ENCODE measurements around the gene APBB2.

The APBB2 gene

DNA sequence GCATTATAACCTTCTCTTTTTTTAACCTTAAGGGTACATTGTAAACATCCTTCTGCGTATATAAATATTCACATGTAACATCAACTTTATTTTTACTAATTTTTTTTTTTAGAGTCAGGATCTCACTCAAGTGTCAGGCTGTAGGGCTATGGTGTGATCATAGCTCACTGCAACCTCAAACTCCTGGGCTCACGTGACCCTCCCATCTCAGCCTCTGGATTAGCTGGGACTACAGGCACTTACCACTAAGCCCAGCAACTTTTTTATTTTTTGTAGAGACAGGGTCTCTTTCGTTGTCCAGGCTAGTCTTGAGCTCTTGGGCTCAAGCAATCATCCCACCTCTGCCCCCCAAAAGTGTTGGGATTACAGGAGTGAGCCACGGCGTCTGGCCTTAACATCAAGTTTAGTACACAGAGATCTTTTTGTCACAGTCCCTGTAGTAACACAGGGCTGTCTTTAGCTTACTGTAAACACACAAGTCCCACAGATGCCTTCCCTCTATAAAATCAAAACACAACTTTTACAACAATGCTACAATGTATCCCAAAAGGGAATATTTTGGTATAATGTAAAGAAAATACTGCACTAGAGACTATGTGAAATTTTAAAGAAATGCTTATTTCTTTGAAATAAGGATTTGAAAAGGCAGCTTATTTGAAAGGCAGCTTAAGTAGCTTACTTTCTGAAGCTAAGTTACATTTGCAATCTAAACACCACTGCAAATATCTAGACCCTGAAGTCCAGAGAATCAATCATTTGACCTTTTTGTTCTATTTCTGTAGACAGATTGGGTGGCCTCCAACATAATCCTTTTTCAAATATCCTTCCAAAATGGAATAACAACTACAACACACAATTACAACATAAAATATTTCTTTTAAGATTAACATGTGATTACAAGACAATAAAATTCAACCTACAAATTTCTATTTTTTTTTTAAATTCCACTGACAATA lies 116.0 kb downstream of the APBB2 start:
- no peak for DNase-seq

DNA sequence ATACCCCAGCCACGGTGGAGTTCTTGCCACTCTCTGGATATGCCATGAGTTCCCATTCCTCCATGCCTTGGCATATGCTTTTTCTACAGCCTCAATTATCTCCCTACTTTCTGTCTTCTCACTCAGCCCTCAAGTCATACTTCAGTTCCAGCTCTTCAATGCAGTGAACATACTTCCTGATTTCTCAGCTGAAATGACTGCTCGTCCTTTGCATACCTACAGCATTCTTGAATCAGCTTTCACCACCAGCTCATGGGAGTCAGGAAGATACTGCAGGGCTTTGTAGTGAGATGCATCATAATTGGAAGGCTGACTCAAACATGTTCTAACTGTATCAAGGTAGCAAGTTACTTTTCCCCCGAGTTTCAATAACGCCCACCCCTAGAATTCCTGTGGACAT lies 118.4 kb downstream of the APBB2 start:
- DNase-seq, result no peak

GRCh38 chr4:41095192-41095872 lies 119.0 kb downstream of the APBB2 start:
- DNase-seq, result no peak

- no peak for DNase-seq
These were observed 122.2 kb downstream of the APBB2 start for GRCh38 chr4:41092128-41092527.

DNA sequence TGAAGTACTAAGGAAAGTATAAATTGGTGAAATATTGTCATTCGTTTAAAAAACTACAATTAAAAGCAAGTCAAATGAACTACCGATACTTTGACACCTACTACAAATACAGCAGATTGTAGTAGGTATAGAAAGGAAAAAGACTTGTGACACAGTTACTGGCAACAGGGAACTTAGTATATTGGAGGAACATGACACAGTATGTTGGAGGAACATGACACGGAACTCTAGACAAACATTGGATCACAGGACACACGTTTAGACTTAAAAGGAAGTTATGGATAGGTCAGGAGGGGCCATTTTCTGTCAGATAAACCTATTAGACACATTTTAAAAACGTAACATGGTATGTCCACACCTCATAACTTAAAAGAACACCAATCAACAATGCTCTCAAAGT lies 132.5 kb downstream of the APBB2 start:
- DNase-seq, result no peak

- no peak for DNase-seq
These were observed 133.4 kb downstream of the APBB2 start for GRCh38 chr4:41080976-41081375.

GRCh38 chr4:41079881-41080560 lies 134.3 kb downstream of the APBB2 start:
- no peak for DNase-seq

DNA sequence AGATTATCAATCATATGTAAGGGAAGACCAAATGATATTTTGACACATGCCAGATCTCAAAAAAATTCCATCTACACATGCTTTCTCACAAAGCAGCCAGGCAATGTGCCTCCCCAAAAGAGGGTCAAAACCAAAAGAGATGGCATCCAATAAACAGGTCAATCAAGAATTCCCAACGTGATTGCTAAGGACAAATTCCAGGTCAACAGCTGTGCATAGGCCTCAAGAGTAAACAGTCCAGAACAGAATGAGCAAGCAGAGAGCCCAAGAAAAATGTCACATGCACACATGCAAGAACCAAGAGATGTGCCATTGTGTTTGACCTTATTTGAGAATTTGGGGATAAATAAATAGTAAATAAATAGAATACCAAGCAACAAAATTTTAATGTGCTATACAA lies 136.7 kb downstream of the APBB2 start:
- no peak for DNase-seq

DNA sequence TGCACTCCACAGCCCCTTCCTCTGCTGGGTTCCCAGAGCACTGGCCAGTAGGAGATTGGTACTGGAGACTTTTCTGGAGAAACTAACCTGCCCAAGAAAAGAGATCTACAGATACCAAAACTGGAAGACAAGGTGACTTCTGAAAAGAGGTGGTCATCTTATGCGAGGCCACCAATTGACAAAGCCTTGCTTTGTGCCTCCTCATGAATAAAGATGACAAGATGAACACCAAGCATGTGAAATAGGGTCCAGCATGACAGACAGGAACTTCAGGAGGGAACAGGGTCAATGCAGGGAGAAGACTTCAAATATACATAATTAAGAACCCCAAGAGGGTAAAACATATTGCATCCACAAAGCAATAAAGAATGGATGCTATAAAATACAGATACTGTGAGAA lies 137.9 kb downstream of the APBB2 start:
- DNase-seq, result no peak

DNA sequence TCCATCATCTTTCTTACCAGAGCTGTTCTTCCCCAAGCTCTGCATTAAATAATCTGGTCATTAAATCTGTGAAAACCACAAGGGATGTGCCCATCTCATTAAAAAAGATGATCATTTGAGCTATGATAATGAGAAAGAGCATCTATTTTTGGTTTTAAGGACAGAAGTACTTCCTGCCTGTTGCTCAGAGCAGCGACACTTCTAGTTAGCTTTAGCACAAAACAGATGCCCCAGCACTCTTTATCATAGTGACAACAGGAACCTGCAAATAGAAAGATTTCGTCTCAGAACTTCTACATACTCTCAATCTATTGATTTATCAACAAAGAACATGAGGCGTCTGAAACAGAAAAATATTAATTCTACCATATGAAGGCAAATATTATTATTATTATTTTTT lies 140.1 kb downstream of the APBB2 start:
- DNase-seq, result no peak

DNA sequence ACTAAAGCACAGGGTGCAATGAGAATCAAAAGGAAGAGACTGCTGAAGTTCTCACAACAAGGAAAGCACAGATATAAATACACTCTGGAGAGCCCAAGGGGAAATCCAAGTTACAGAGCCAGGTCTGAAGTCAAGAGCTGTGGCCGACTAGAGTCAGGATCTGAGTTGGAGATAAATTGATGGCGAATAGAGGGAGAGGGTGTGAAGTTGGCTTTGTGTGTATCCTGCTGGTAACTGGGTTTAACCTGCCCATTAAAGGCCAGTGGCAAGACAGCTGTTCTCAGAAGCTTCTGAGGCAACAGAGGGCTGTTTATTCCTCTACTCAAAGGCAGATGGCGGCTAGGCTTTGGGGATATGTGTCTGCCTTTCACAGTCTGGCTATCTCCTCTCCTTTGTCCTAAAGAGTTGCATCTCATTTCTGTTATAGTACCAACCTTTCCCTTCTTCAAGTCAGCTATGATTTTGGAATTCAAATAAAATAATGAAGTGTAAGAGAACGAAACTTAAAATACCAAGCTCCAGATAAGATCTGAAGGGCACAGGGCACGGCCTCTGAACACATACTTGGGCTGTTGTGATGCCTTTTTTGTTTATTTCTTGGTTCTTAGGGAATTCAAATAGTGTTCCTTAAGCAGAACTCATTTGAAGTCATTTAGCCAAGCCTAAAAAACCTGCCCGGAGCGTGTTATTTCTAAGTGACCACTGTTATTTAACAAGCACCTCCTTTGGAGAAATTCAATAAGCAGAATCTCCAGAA lies 142.1 kb downstream of the APBB2 start:
- DNase-seq, result no peak

DNA sequence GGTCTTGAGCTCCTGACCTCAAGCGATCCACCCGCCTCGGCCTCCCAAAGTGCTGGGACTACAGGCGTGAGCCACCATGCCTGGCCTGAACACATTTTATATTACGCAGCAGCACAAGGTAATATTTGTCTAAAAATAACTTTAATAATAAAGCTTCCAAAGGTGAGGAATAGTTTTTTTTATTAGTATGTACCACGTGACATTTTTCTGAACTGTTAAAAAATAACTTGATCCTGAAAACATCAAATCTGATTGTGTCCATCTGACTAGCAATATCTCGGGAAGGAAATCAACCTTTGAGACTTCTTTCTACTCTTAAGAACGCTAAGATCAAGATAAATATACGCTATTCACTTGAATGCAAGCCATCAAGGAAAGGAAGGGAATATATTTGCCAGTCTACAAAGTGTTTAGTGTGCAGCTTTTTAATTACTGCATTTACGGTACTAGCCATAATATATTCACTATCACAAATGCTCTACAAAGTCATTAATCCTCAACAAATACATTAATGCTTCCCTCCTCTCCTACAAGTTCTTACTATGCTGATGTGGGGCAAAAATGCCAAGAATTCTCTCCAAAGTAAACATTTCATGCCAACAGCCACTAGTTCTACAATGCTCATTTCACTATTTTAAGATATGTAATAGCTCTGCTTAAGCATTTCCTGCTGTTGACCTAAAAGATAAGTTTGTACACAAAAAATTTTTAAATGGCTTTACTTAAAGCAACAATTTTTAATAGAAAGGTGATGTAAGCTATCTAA lies 143.6 kb downstream of the APBB2 start:
- no peak for DNase-seq

- no peak for DNase-seq
These were observed 144.5 kb downstream of the APBB2 start for GRCh38 chr4:41069838-41070237.

- DNase-seq, result no peak
These were observed 145.1 kb downstream of the APBB2 start for GRCh38 chr4:41069257-41069656.

DNA sequence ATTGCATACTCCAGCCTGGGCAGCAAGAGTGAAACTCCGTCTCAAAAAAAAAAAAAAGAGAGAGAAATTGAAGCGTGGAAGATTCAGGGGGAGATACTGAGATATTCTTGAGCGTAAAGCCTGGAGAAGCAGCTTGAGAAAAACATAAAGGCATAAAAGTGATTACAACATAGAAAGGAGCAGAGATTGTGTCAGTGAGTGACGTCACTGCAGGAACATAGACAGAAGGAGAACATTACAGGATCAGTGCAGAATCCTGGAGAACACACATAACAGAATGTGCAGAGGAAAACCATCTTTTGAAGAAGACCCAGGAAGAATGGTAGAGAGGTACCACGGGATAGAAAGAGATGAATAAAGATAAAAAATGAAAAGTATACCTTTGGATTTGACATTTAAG lies 147.0 kb downstream of the APBB2 start:
- no peak for DNase-seq

DNA sequence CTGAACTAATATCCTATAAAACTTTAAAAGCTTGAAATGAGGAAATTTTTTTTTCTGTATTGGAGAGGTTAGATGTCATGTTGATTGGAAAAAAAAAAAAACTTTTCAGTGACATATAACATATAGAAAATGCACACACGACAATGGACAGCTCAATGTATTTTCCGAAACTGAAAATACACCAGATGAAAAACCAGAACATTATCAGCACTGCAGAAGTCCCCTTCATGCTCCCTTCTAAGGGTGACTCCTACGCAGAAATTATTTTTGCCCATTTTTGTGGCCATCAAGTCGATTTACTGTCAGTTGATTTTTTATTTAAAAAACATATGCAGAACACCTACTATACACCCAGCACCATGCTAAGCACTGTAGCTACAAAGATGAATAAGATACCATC lies 148.3 kb downstream of the APBB2 start:
- no peak for DNase-seq

GRCh38 chr4:41065434-41066006 lies 148.8 kb downstream of the APBB2 start:
- DNase-seq, result no peak

DNA sequence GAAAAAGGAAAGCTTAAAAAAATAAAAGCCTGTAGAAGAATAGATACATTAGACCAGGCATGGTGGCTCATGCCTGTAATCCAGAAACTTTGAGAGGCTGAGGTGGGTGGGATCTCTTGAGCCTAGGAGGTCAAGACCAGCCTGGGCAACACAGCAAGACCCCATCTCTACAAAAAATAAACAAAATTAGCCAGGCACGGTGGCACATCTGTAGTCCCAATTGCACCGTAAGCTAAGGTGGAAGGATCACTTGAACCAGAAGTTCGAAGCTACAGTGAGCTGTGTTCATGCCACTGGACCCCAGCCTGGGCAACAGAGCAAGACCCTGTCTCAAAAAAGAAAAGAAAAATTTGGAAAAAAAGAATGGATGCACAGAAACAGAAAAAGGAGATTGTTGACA lies 149.4 kb downstream of the APBB2 start:
- DNase-seq, result no peak

DNA sequence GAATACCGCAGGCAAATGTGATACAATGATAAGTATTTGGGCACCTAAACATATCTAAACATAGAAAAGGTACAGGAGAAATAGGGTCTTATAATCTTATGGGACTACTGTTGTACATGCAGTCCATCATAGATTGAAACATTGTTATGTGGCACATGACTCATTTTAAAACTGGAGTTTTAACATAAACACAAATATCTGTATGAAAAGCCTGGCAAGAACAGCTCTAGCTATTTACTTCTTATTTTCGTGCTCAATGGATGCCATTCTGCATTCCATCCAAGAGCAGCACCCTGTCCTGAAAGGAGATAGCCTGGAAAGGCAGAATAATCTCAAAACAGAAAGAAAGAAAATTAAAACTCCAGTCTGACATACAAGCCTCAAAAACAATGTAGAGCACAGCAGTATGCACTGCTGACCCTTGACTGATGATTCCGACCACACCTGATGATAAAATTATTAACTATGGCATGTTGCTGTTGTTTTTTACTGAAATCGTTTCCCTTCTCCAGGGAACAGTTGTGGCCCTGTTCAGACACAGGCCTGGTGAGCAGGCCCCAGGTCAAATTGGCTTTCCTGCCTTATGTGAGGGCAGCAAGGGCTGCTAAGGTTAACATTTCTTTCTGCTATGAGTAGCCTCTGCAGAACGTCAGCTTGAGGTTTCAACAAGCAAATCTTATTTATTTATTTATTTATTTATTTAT lies 152.7 kb downstream of the APBB2 start:
- no peak for DNase-seq

- no peak for DNase-seq
These were observed 153.7 kb downstream of the APBB2 start for GRCh38 chr4:41060352-41061334.
